ENCODE measurements around the gene RSBN1L. TPM values are rescaled to one million over a fixed set of nuclear protein-coding genes. Genes with fewer than 3 reads are reported as not detected.

The RSBN1L gene
- total and polyA plus RNA-seq, 2 of the 8 experiments (the other 6 are each of a cell fraction or from before 2014, with no cell fraction given), result 4.1 to 22.1 TPM

- TF ChIP-seq CBX8 (IDR thresholded peaks at IDR 0.05; ENCODE audit: borderline replicate concordance, low read depth, low read length) (no peak), ZNF274 (IDR thresholded peaks at IDR 0.05; ENCODE audit: borderline replicate concordance, extremely low read depth, low read length) (no peak), HDAC2 (IDR thresholded peaks at IDR 0.05; ENCODE audit: borderline replicate concordance in 1 of 2, low read depth in 2 of 2, low read length in 2 of 2) (peak in 1 of 2 experiments; percentile 96; a peak in 2 of 4 replicates), SIN3A (conservative IDR thresholded peaks at IDR 0.05 in 1 of 2, IDR thresholded peaks at IDR 0.05 in 1 of 2; ENCODE audit: low read depth in 1 of 2, low read length in 2 of 2) (peak in 1 of 2 experiments; percentile 48; a peak in 1 of 4 replicates), ATF3 (IDR thresholded peaks at IDR 0.05; ENCODE audit: insufficient read depth, low read depth, low read length) (no peak), SAP30 (IDR thresholded peaks at IDR 0.05; ENCODE audit: insufficient read depth, insufficient replicate concordance, low read length) (peak; percentile 66)
These were observed 103.1 kb downstream of the RSBN1L start (continued) for GRCh38 chr7:77799078-77799964.

Data from H1 (cell line).